GM18499 (cell line): ENCODE data around the gene NAP1L1.
"Not testable (repeated sequence)": the region's sequence is repeated elsewhere in the genome, so short reads cannot be mapped to it uniquely, and the experiment has no call there.

Experiments
- ATAC-seq: cut with Tn5 transposase; IDR thresholded peaks from one replicate; pipeline ENCODE4 v1.9.1; 2021; ENCODE audit warnings: moderate number of reproducible peaks; ENCODE audit not compliant: insufficient read depth, unreplicated experiment

The NAP1L1 gene

GRCh38 chr12:75996861-75997447 lies 87.5 kb downstream of the NAP1L1 start:
- no peak for ATAC-seq

- ATAC-seq: no peak
These were observed 88.8 kb downstream of the NAP1L1 start for GRCh38 chr12:75995691-75996090.

- ATAC-seq: no peak
These were observed 90.3 kb downstream of the NAP1L1 start for GRCh38 chr12:75994069-75994740.

GRCh38 chr12:75991753-75992152 lies 92.7 kb downstream of the NAP1L1 start:
- ATAC-seq: no peak

DNA sequence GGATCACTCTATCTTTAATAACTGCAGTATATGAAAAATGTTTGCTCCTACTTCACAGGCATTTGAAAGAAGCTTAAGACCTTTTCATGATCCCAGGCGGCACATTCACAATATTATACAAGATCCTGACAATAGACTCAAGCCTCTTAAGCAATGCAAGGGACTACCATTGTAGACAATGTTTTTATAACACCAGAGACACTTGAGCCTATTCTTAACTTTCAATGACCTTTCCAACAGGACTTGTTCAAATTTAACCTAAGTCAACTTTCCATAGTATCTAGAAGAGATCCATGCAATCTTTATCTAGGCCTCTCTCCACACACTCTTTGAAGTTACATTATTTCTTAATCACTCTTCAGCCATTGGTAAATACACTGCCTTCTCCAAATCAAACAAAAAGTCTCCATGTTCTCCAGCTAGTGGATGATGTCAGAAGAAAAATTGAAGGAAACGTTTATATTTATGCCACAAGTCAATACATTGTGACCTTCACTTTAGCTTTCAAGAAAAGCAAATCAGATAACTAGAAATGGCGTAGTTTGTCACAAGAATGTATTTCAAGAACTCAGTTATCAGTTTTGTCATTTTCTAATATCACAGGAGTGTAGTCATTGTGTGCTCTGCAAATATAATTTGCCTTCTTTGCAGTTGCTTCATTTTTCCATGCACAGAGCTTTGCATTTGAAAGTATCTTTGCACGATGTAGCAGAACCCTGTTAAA lies 94.1 kb downstream of the NAP1L1 start:
- ATAC-seq: no peak

DNA sequence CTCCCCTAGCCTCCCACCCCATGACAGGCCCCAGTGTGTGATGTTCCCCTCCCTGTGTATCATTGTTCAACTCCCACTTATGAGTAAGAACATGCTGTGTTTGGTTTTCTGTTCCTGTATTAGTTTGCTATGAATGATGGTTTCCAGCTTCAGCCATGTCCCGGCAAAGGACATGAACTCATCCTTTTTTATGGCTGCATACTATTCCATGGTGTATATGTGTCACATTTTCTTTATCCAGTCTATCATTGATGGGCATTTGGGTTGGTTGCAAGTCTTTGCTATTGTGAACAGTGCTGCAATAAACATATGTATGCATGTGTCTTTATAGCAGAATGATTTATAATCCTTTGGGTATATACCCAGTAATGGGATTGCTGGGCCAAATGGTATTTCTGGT lies 96.8 kb downstream of the NAP1L1 start:
- not testable (repeated sequence) for ATAC-seq
